HepG2 (cell line): ENCODE data around the gene UQCRC2. TPM values are rescaled to one million over a fixed set of nuclear protein-coding genes. Genes with fewer than 3 reads are reported as not detected.
A peak's percentile ranks its signal among the peaks of the same experiment; 100 is the strongest.

Source experiments
- ELF1 ChIP-seq: sonication (generic); formaldehyde crosslinking; IDR thresholded peaks from 2 replicates; pipeline ENCODE4 v1.4.0; 2020; ENCODE audit warnings: missing genetic modification reagents
- FLYWCH1 ChIP-seq: sonication (generic); formaldehyde crosslinking; IDR thresholded peaks from 2 replicates; pipeline ENCODE4 v1.8.1; 2023; ENCODE audit warnings: mild to moderate bottlenecking, missing genetic modification reagents
- HNRNPL ChIP-seq: fragments of 200-400 bp; formaldehyde crosslinking; IDR thresholded peaks from 2 replicates; pipeline ENCODE4 v1.6.1; 2017; ENCODE audit warnings: mild to moderate bottlenecking, low read depth, low read length
- MIXL1 ChIP-seq: IDR thresholded peaks from 2 replicates; pipeline ENCODE4 v1.6.1; 2016
- MXI1 ChIP-seq: IDR thresholded peaks from 3 replicates; pipeline ENCODE4 v1.6.1; 2012; ENCODE audit warnings: low read depth, low read length, inconsistent platforms, borderline replicate concordance
- RAD51 ChIP-seq: fragments of 450-650 bp; IDR thresholded peaks from 2 replicates; pipeline ENCODE4 v1.6.1; 2016; ENCODE audit warnings: borderline replicate concordance
- RBM39 ChIP-seq: fragments of 200-400 bp; formaldehyde crosslinking; IDR thresholded peaks from one replicate; pipeline ENCODE4 v1.6.1; 2018; ENCODE audit warnings: antibody characterized with exemption, mild to moderate bottlenecking, low read depth, low read length; ENCODE audit not compliant: poor library complexity, severe bottlenecking
- RFXAP ChIP-seq: sonication (generic); formaldehyde crosslinking; IDR thresholded peaks from 2 replicates; pipeline ENCODE4 v1.4.0; 2020; ENCODE audit warnings: missing genetic modification reagents, borderline replicate concordance
- SALL1 ChIP-seq: sonication (generic); formaldehyde crosslinking; IDR thresholded peaks from 2 replicates; pipeline ENCODE4 v1.8.0; 2022; ENCODE audit warnings: mild to moderate bottlenecking, missing genetic modification reagents
- YY1 ChIP-seq: IDR thresholded peaks from 2 replicates; pipeline ENCODE4 v1.6.1; 2011; ENCODE audit warnings: low read length, low read depth, moderate library complexity, mild to moderate bottlenecking; ENCODE audit not compliant: insufficient read depth, insufficient replicate concordance
- ZNF335 ChIP-seq: sonication (generic); formaldehyde crosslinking; IDR thresholded peaks from 2 replicates; pipeline ENCODE4 v1.4.0; 2020; ENCODE audit warnings: missing genetic modification reagents
- ZNF747 ChIP-seq: sonication (generic); formaldehyde crosslinking; IDR thresholded peaks from 2 replicates; pipeline ENCODE4 v1.8.1; 2023; ENCODE audit warnings: missing genetic modification reagents, mild to moderate bottlenecking, borderline replicate concordance
- polyA plus RNA-seq, 8 experiments: library from polyadenylated mRNA; depleted of rRNA in 3 of 8; stranded (reverse) in 7 of 8; unstranded in 1 of 8; fragments of >200 nt; fragmentation: Illumina TruSeq in 4 of 8; extraction: Trizol in 4 of 8; gene quantifications; 2 replicates each; pipeline versions ENCODE4 v1.2.1 to v1.2.3, GENCODE V29; 2011 to 2016; ENCODE audit warnings: low read depth in 4 of 8, missing spikeins in 1 of 8, mixed read lengths in 1 of 8; ENCODE audit not compliant: insufficient read depth in 1 of 8
- total RNA-seq, 5 experiments: library from RNA; depleted of rRNA; stranded (reverse); fragments of >200 nt; fragmentation: Illumina TruSeq; extraction: Trizol; gene quantifications; 2 replicates each; pipeline ENCODE4 v1.2.3, GENCODE V29; 2016; ENCODE audit warnings: low read depth in 1 of 5
- TF ChIP-seq, protein P1 (sequence below): sonication (generic); formaldehyde crosslinking; IDR thresholded peaks from 2 replicates; pipeline ENCODE4 v1.8.0; 2022; ENCODE audit warnings: mild to moderate bottlenecking, missing genetic modification reagents, moderate library complexity
- TF ChIP-seq, protein P2 (sequence below): sonication (generic); formaldehyde crosslinking; IDR thresholded peaks from 2 replicates; pipeline ENCODE4 v1.4.0; 2020; ENCODE audit warnings: missing genetic modification reagents, borderline replicate concordance
- TF ChIP-seq, protein P3 (sequence below): sonication (generic); formaldehyde crosslinking; IDR thresholded peaks from 2 replicates; pipeline ENCODE4 v1.5.0; 2020; ENCODE audit warnings: missing genetic modification reagents
- TF ChIP-seq, protein P4 (sequence below): sonication (generic); formaldehyde crosslinking; IDR thresholded peaks from 2 replicates; pipeline ENCODE4 v1.4.0; 2020; ENCODE audit warnings: mild to moderate bottlenecking, missing genetic modification reagents, borderline replicate concordance
- TF ChIP-seq, protein P5 (sequence below): sonication (generic); formaldehyde crosslinking; IDR thresholded peaks from 2 replicates; pipeline ENCODE4 v1.4.0; 2020; ENCODE audit warnings: missing genetic modification reagents, borderline replicate concordance
- TF ChIP-seq, protein P6 (sequence below): IDR thresholded peaks from 2 replicates; pipeline ENCODE4 v1.6.1; 2016
- TF ChIP-seq, protein P7 (sequence below): sonication (generic); formaldehyde crosslinking; IDR thresholded peaks from 2 replicates; pipeline ENCODE4 v1.5.0; 2020; ENCODE audit warnings: missing genetic modification reagents

UQCRC2 gene
- total and polyA plus RNA-seq, 2 of the 13 experiments (the other 11 are each of a cell fraction or from before 2014, with no cell fraction given): 442 to 536 TPM

DNA sequence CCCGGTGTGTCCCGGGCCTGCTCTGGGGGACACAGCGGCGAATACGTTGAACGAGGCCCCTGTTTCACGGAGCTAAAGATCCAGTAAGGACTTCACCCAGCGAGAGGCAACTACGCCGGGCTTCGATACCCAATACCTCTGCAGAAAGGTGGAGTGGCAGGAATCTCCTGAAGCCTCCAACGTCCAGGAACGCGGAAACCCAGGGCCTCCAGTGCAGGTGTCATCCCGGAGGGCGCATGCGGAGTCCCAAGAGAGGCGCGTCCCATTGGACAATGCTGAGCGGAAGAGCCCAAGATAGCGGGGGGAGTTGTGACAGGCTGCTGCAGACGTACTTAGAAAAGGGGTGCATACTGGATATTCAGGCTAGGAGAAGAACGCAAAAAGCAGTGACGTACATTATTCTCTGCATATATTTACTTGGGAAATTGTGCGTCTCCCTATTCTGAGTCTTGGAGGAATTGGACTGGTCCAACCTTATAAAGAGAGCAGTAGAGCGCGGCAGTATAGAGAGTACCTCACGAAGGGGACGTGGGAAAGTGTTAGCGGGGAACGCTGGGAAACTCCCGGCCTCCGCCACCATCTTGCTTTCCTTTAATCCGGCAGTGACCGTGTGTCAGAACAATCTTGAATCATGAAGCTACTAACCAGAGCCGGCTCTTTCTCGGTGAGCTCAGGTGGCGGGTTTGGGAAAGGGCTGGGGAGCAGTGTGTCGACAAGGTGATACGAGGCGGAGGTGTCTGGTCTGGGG, at the start of gene UQCRC2 (continued):
- TF ChIP-seq ELF1 (CRISPR knock-in tag): peak; percentile 94
- TF ChIP-seq, protein P1, sequence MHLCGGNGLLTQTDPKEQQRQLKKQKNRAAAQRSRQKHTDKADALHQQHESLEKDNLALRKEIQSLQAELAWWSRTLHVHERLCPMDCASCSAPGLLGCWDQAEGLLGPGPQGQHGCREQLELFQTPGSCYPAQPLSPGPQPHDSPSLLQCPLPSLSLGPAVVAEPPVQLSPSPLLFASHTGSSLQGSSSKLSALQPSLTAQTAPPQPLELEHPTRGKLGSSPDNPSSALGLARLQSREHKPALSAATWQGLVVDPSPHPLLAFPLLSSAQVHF: 0 out of 2 replicates have a peak, but pooled peaks have one; percentile 55
- no peak for TF ChIP-seq RBM39
- 0 out of 2 replicates have a peak, but pooled peaks have one; percentile 50 for TF ChIP-seq RFXAP
- TF ChIP-seq ZNF747 (CRISPR knock-in tag): peak; percentile 85
- peak; percentile 70; the same call in 1 of the 2 replicates for TF ChIP-seq ZNF335
- TF ChIP-seq, protein P2, sequence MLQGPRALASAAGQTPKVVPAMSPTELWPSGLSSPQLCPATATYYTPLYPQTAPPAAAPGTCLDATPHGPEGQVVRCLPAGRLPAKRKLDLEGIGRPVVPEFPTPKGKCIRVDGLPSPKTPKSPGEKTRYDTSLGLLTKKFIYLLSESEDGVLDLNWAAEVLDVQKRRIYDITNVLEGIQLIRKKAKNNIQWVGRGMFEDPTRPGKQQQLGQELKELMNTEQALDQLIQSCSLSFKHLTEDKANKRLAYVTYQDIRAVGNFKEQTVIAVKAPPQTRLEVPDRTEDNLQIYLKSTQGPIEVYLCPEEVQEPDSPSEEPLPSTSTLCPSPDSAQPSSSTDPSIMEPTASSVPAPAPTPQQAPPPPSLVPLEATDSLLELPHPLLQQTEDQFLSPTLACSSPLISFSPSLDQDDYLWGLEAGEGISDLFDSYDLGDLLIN (CRISPR knock-in tag): 0 out of 2 replicates have a peak, but pooled peaks have one; percentile 42
- TF ChIP-seq, protein P3, sequence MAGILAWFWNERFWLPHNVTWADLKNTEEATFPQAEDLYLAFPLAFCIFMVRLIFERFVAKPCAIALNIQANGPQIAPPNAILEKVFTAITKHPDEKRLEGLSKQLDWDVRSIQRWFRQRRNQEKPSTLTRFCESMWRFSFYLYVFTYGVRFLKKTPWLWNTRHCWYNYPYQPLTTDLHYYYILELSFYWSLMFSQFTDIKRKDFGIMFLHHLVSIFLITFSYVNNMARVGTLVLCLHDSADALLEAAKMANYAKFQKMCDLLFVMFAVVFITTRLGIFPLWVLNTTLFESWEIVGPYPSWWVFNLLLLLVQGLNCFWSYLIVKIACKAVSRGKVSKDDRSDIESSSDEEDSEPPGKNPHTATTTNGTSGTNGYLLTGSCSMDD (CRISPR knock-in tag): peak; percentile 76; the same call in 1 of the 2 replicates
- TF ChIP-seq YY1: peak; percentile 96
- TF ChIP-seq SALL1 (CRISPR knock-in tag): peak; percentile 55
- no peak for TF ChIP-seq RAD51
- TF ChIP-seq FLYWCH1 (CRISPR knock-in tag): 0 out of 2 replicates have a peak, but pooled peaks have one; percentile 7
- TF ChIP-seq, protein P4, sequence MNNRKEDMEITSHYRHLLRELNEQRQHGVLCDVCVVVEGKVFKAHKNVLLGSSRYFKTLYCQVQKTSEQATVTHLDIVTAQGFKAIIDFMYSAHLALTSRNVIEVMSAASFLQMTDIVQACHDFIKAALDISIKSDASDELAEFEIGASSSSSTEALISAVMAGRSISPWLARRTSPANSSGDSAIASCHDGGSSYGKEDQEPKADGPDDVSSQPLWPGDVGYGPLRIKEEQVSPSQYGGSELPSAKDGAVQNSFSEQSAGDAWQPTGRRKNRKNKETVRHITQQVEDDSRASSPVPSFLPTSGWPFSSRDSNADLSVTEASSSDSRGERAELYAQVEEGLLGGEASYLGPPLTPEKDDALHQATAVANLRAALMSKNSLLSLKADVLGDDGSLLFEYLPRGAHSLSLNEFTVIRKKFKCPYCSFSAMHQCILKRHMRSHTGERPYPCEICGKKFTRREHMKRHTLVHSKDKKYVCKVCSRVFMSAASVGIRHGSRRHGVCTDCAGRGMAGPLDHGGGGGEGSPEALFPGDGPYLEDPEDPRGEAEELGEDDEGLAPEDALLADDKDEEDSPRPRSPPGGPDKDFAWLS (CRISPR knock-in tag): 0 out of 2 replicates have a peak, but pooled peaks have one; percentile 8
- peak; percentile 16; the same call in 1 of the 3 replicates for TF ChIP-seq MXI1
- TF ChIP-seq HNRNPL: 0 out of 2 replicates have a peak, but pooled peaks have one; percentile 58
- TF ChIP-seq, protein P5, sequence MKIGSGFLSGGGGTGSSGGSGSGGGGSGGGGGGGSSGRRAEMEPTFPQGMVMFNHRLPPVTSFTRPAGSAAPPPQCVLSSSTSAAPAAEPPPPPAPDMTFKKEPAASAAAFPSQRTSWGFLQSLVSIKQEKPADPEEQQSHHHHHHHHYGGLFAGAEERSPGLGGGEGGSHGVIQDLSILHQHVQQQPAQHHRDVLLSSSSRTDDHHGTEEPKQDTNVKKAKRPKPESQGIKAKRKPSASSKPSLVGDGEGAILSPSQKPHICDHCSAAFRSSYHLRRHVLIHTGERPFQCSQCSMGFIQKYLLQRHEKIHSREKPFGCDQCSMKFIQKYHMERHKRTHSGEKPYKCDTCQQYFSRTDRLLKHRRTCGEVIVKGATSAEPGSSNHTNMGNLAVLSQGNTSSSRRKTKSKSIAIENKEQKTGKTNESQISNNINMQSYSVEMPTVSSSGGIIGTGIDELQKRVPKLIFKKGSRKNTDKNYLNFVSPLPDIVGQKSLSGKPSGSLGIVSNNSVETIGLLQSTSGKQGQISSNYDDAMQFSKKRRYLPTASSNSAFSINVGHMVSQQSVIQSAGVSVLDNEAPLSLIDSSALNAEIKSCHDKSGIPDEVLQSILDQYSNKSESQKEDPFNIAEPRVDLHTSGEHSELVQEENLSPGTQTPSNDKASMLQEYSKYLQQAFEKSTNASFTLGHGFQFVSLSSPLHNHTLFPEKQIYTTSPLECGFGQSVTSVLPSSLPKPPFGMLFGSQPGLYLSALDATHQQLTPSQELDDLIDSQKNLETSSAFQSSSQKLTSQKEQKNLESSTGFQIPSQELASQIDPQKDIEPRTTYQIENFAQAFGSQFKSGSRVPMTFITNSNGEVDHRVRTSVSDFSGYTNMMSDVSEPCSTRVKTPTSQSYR (CRISPR knock-in tag): no peak; the same call in 1 of the 2 replicates
- TF ChIP-seq, protein P6, sequence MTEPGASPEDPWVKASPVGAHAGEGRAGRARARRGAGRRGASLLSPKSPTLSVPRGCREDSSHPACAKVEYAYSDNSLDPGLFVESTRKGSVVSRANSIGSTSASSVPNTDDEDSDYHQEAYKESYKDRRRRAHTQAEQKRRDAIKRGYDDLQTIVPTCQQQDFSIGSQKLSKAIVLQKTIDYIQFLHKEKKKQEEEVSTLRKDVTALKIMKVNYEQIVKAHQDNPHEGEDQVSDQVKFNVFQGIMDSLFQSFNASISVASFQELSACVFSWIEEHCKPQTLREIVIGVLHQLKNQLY (CRISPR knock-in tag): no peak
- TF ChIP-seq, protein P7, sequence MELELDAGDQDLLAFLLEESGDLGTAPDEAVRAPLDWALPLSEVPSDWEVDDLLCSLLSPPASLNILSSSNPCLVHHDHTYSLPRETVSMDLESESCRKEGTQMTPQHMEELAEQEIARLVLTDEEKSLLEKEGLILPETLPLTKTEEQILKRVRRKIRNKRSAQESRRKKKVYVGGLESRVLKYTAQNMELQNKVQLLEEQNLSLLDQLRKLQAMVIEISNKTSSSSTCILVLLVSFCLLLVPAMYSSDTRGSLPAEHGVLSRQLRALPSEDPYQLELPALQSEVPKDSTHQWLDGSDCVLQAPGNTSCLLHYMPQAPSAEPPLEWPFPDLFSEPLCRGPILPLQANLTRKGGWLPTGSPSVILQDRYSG (CRISPR knock-in tag): peak; percentile 81; the same call in 1 of the 2 replicates
- peak; percentile 80 for TF ChIP-seq MIXL1 (CRISPR knock-in tag)
